Measurements from ENCODE around the gene MORC4.

The MORC4 gene

DNA sequence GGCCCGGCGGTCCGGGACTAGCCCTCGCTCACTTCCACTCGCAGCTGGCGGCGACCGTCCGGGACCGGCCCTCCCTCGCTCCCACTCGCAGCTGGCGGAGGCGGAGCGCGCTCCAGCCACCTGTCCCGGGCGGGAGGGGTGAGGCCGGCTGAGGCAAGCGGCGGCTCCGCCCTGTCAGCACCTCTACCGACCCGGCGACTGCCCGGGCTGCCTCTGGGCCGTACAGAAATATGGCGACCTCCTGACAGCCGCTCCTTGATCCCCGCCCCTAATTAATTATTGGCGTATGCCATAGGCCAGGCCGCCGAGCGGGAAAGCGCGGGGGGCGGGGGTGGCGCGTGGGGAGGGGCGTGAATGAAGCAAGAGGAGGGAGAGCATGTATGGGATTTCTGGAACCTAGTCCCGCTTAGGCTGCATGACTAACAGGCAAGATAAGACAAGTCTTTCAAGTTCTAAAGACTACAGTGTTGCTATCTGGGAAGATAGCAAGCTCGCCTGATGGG lies at the start of gene MORC4:
Gene MORC4, minus strand, starts transcription at position 200 of the 503 bp plus-strand sequence. CDS start 243 bp downstream, outside the sequence.
- peak within 1 kb of the TSS; percentile 67 for H3K4me3 ChIP-seq (ENCODE audit: low read length)
- H3K4me1 ChIP-seq (ENCODE audit: control insufficient read depth, low read depth, low read length): peaks cover 3% of the 10 kb centered on the region
- H3K27me3 ChIP-seq (ENCODE audit: control insufficient read depth, insufficient read depth, low read length): peaks cover 13% of the 10 kb centered on the region
- H3K36me3 ChIP-seq (ENCODE audit: control insufficient read depth, low read depth, low read length): no peaks in the 10 kb centered on the region
- H3K9ac ChIP-seq (ENCODE audit: low read length): no peak within 1 kb of the TSS
- no peak within 1 kb of the TSS for H3K27ac ChIP-seq (ENCODE audit: low read length)
- no peaks in the 10 kb centered on the region for H3K9me3 ChIP-seq (ENCODE audit: control insufficient read depth, low read depth, low read length)

DNA sequence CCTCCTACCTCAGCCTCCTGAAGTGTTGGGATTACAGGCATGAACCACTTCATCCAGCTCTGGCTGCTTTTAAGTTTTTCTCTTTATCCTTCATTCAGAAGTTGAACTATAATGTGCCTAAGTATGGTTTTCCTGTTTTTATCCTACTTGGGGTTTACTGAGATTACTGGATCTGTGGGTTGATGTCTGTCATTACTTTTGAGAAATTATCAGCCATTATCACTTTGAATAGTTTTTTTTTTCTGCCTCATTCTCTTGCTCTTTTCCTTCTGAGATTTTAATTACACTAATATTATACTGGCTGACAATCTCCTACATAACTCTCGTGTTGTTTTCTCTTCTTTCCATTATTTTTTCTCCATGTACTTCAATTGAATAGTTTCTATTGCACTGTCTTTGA lies 47.6 kb upstream of the MORC4 start:
- Histone ChIP-seq H3K4me1 (ENCODE audit: control insufficient read depth, low read depth, low read length) (no peaks in the 10 kb centered on the region), H3K27me3 (ENCODE audit: control insufficient read depth, insufficient read depth, low read length) (no peaks in the 10 kb centered on the region), H3K9me3 (ENCODE audit: control insufficient read depth, low read depth, low read length) (no peaks in the 10 kb centered on the region)

DNA sequence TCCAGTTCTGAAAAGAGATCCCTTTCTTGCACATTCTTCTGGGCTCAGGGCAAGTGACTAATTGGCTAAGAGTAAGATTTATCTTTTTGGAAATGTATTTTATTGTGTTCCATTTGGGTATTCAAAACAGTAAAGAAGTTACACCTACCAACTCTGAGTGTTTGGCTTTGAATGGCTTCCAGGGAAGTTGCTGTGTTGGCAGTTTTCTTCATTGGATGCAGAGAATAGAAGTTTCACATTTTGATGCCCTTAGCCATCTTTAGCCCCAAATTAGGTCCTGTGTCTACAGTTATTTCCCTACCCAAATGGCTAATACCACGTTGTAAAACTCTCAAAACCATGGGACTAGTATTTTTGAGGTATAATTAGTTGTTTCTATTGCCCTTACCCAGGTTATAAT lies 29.7 kb upstream of the MORC4 start:
- no peak overlapping the region for H3K9ac ChIP-seq (ENCODE audit: low read length)
- H3K4me3 ChIP-seq (ENCODE audit: low read length): no peak overlapping the region
- H3K27ac ChIP-seq (ENCODE audit: low read length): no peak overlapping the region
- H3K4me1 ChIP-seq (ENCODE audit: control insufficient read depth, low read depth, low read length): no peaks in the 10 kb centered on the region
- H3K27me3 ChIP-seq (ENCODE audit: control insufficient read depth, insufficient read depth, low read length): no peaks in the 10 kb centered on the region
- H3K36me3 ChIP-seq (ENCODE audit: control insufficient read depth, low read depth, low read length): no peaks in the 10 kb centered on the region
- H3K9me3 ChIP-seq (ENCODE audit: control insufficient read depth, low read depth, low read length): no peaks in the 10 kb centered on the region

More for the DNA sequence above, 47.6 kb upstream of the MORC4 start:
- H3K4me3 ChIP-seq (ENCODE audit: low read length): no peak overlapping the region
- H3K9ac ChIP-seq (ENCODE audit: low read length): no peak overlapping the region
- H3K36me3 ChIP-seq (ENCODE audit: control insufficient read depth, low read depth, low read length): no peaks in the 10 kb centered on the region
- H3K27ac ChIP-seq (ENCODE audit: low read length): no peak overlapping the region

DNA sequence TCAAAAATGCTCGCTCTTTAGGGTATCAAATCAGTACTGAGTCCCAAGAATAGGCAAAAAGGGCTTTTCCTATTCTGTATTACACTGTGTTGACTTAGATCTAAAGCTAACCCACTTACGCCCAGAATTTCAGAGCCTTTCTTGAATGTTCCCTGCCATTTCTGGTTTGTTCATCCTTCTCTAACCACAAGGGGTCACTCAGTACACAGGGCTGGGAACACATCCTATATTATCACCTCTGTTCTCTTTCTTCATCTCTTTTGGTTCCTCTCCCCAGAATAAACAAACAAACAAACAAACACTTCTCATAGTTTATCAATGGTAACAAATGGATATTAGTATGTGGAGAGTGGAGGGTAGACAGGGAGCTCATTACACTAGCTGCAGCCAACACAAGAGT lies 25.5 kb upstream of the MORC4 start:
- Histone ChIP-seq H3K36me3 (ENCODE audit: control insufficient read depth, low read depth, low read length) (no peaks in the 10 kb centered on the region), H3K4me1 (ENCODE audit: control insufficient read depth, low read depth, low read length) (no peaks in the 10 kb centered on the region), H3K27ac (ENCODE audit: low read length) (no peak overlapping the region), H3K9ac (ENCODE audit: low read length) (no peak overlapping the region), H3K4me3 (ENCODE audit: low read length) (no peak overlapping the region), H3K9me3 (ENCODE audit: control insufficient read depth, low read depth, low read length) (no peaks in the 10 kb centered on the region), H3K27me3 (ENCODE audit: control insufficient read depth, insufficient read depth, low read length) (no peaks in the 10 kb centered on the region)

DNA sequence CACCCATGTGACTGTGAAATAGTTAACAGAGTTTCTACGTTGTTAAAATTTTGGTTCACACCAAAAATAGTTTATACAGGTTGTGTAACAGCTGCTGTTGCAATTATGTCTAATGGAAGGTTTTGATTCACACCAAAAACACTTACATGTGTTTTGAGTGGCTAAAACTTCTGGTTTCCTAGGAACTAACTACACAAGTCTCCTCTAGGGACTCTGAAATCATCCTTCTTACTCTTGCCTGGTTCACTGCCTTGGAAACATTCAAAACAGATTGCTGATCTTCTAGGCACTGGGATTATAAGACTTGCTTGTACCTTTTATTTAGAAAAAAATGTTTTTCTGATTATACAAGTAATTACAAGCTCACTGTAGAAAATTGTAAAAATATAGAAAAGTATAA lies 14.9 kb upstream of the MORC4 start:
- Histone ChIP-seq H3K9me3 (ENCODE audit: control insufficient read depth, low read depth, low read length) (no peaks in the 10 kb centered on the region), H3K4me3 (ENCODE audit: low read length) (no peak overlapping the region), H3K27ac (ENCODE audit: low read length) (no peak overlapping the region), H3K9ac (ENCODE audit: low read length) (no peak overlapping the region), H3K27me3 (ENCODE audit: control insufficient read depth, insufficient read depth, low read length) (no peaks in the 10 kb centered on the region), H3K36me3 (ENCODE audit: control insufficient read depth, low read depth, low read length) (no peaks in the 10 kb centered on the region), H3K4me1 (ENCODE audit: control insufficient read depth, low read depth, low read length) (no peaks in the 10 kb centered on the region)

DNA sequence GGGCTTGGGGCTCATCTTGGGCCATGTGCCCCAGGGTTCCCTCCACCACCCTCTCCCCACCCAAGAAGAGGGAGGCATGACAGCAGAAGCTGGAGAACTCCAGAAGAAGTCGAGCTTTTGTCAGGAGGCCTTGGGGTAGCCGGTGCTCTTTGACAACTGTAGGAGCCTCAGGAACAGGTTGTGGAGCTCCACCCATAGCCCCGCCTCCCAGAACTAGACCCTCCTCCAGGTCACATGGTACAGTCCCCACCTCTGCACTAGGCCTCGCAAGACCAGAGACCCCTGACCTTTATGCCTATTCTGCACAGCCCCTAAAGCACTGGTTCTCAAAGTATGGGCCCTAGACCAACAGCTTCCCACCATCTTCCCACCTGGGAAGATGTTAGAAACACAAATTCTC lies 8.0 kb upstream of the MORC4 start:
- no peak overlapping the region for H3K4me3 ChIP-seq (ENCODE audit: low read length)
- H3K4me1 ChIP-seq (ENCODE audit: control insufficient read depth, low read depth, low read length): no peaks in the 10 kb centered on the region
- H3K36me3 ChIP-seq (ENCODE audit: control insufficient read depth, low read depth, low read length): no peaks in the 10 kb centered on the region

DNA sequence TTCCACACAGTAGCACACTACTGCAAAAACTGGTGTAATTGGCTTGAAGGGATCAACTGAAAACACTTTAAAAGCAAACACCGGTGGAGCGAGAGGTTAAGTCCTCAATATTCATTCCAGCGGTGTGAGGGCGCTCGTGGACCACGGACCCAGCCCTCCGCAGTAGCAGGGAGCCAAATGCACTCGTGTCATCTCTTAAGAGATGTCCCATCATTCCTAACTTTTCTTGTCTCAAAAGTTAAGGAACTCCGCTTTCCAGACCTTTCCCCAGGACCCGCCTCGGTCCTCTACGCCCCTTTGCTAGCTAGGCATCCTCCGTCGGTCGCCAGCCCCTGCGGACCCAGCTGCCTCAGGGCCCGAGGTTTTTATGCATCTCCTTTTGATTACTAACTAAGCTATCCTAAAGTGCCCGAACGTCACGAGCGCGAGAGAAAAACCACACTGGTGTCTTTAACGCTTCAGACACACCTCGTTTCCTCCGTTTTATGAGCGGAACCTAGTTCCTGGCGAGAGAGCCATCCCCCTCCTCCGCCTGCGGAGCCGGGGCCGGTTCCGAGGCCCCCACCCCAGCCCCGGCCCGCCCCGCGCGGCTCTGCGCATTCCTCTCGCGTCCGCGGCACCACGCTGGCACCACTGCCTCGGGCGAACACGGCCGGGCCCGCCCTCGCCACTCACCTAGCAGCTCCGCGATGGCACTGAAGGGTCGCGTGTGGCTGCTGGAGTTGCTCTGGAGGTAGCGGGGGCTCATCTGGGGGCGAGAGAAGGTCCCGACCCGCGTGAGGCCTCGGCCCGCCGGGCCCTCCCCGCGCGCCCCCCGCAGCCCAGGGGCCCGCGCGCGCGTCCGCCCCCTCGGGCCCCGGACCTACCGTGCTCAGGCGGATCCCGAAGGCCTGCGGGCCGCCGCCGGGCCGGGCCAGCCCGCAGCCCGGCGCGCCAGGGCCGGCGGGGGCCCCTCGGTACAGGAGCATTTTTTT lies 723 bp downstream of the MORC4 start:
- peaks cover 3% of the 10 kb centered on the region for H3K4me1 ChIP-seq (ENCODE audit: control insufficient read depth, low read depth, low read length)
- peaks cover 13% of the 10 kb centered on the region for H3K27me3 ChIP-seq (ENCODE audit: control insufficient read depth, insufficient read depth, low read length)
- peak overlapping the region; percentile 67 for H3K4me3 ChIP-seq (ENCODE audit: low read length)
- H3K9me3 ChIP-seq (ENCODE audit: control insufficient read depth, low read depth, low read length): no peaks in the 10 kb centered on the region
- H3K9ac ChIP-seq (ENCODE audit: low read length): no peak overlapping the region
- H3K36me3 ChIP-seq (ENCODE audit: control insufficient read depth, low read depth, low read length): no peaks in the 10 kb centered on the region
- no peak overlapping the region for H3K27ac ChIP-seq (ENCODE audit: low read length)

More for the DNA sequence above, 8.0 kb upstream of the MORC4 start:
- no peak overlapping the region for H3K9ac ChIP-seq (ENCODE audit: low read length)
- H3K9me3 ChIP-seq (ENCODE audit: control insufficient read depth, low read depth, low read length): no peaks in the 10 kb centered on the region
- H3K27me3 ChIP-seq (ENCODE audit: control insufficient read depth, insufficient read depth, low read length): no peaks in the 10 kb centered on the region
- H3K27ac ChIP-seq (ENCODE audit: low read length): no peak overlapping the region

DNA sequence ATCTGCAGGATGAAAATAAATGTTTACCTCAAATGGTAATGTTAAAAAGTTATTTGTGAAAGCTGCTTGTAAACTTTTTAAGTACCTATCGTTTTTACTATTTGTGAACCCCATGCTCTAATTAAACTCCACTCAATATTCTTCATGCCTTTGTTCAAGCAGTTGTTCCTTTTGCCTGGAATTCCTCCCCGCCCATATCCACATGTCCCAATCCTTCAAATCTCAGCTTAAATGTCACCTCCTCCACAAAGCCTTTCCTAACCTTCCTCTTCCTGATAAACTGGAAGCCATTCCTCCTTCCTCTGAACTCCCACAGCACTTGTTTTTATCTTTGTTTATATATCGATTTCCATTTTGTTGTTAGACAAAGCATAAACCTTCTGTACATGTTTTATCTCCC lies 2.4 kb downstream of the MORC4 start:
- Histone ChIP-seq H3K27ac (ENCODE audit: low read length) (no peak overlapping the region), H3K9ac (ENCODE audit: low read length) (no peak overlapping the region), H3K9me3 (ENCODE audit: control insufficient read depth, low read depth, low read length) (no peaks in the 10 kb centered on the region), H3K27me3 (ENCODE audit: control insufficient read depth, insufficient read depth, low read length) (peaks cover 13% of the 10 kb centered on the region), H3K4me3 (ENCODE audit: low read length) (no peak overlapping the region), H3K4me1 (ENCODE audit: control insufficient read depth, low read depth, low read length) (peaks cover 3% of the 10 kb centered on the region), H3K36me3 (ENCODE audit: control insufficient read depth, low read depth, low read length) (no peaks in the 10 kb centered on the region)

DNA sequence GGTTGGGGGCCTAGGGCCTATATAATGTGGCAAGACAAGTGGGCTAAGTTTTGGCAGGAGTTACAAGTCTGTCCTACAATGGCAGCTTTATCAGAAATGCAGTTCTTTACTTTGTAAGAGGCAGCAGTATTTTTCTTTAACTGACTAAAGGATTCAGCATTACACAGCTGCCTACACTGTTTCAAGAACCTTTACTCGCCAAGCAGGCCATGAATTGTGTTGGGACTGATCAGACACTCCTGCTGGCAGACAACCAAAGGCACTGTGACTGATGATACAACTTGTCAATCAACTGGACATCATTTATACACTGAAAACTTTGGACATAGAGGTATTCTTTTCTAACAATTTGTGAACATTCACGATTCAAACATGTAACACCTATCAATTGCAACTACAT lies 4.3 kb downstream of the MORC4 start:
- Histone ChIP-seq H3K27ac (ENCODE audit: low read length) (no peak overlapping the region), H3K36me3 (ENCODE audit: control insufficient read depth, low read depth, low read length) (no peaks in the 10 kb centered on the region), H3K4me3 (ENCODE audit: low read length) (no peak overlapping the region), H3K9ac (ENCODE audit: low read length) (no peak overlapping the region), H3K27me3 (ENCODE audit: control insufficient read depth, insufficient read depth, low read length) (peaks cover 13% of the 10 kb centered on the region), H3K4me1 (ENCODE audit: control insufficient read depth, low read depth, low read length) (peaks cover 3% of the 10 kb centered on the region), H3K9me3 (ENCODE audit: control insufficient read depth, low read depth, low read length) (no peaks in the 10 kb centered on the region)

DNA sequence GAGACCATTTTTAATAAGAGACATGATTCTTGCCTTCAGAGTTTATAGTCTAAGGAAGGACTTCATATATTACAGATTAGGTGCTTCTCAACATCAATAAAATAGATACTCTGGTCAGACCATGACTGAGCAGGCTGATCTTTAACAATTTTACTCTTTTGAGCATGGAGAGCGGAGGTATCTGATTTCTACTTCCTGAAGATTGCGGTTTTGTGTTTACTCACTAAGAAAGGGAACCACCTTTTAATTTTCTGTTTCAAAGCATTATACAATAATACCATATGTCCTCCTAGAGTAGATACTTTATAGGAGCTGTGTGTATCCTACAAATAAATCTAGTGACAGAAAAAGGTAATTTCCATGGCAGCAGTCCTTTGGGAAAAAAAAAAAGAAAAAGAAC lies 12.5 kb downstream of the MORC4 start:
- Histone ChIP-seq H3K27ac (ENCODE audit: low read length) (no peak overlapping the region), H3K36me3 (ENCODE audit: control insufficient read depth, low read depth, low read length) (no peaks in the 10 kb centered on the region), H3K4me1 (ENCODE audit: control insufficient read depth, low read depth, low read length) (peaks cover 3% of the 10 kb centered on the region), H3K27me3 (ENCODE audit: control insufficient read depth, insufficient read depth, low read length) (no peaks in the 10 kb centered on the region), H3K9me3 (ENCODE audit: control insufficient read depth, low read depth, low read length) (no peaks in the 10 kb centered on the region), H3K9ac (ENCODE audit: low read length) (no peak overlapping the region), H3K4me3 (ENCODE audit: low read length) (no peak overlapping the region)

DNA sequence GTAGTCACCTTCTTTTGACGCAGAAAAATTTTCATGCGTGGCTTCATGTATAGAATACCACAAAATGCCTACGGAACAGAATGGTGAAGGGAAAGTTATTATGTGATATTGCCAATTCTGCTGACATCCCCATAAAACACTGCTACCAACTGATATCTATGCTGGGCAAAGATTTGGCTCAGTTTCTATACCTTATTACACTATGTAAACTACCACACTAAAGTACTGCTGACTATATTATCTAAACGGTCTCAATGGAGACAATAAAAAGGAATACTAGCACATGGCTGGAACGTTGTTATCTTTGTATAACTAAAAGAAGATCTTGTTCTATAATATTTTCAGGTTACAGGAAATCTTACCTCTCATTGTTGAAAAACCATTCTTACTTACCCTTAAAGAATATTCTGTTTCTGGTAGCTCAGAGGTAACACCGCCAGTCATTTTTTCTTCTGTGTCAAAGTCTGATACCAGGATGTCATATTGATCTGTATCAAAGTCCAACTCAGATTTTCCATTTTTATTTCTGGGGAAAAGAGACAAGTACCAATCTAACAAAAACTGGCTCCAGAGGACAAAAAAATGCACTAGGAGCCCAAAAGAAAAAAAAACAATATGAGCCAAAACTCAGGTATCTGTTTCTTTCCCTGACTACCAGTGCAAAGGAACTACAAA lies 18.9 kb downstream of the MORC4 start:
- H3K9me3 ChIP-seq (ENCODE audit: control insufficient read depth, low read depth, low read length): no peaks in the 10 kb centered on the region
- H3K36me3 ChIP-seq (ENCODE audit: control insufficient read depth, low read depth, low read length): no peaks in the 10 kb centered on the region
- no peaks in the 10 kb centered on the region for H3K27me3 ChIP-seq (ENCODE audit: control insufficient read depth, insufficient read depth, low read length)
- H3K27ac ChIP-seq (ENCODE audit: low read length): no peak overlapping the region
- H3K9ac ChIP-seq (ENCODE audit: low read length): no peak overlapping the region
- H3K4me3 ChIP-seq (ENCODE audit: low read length): no peak overlapping the region
- H3K4me1 ChIP-seq (ENCODE audit: control insufficient read depth, low read depth, low read length): no peaks in the 10 kb centered on the region
